KBM-7 (cell line): ENCODE data around the gene HNRNPA2B1.
"Not testable (repeated sequence)": the region's sequence is repeated elsewhere in the genome, so short reads cannot be mapped to it uniquely, and the experiment has no call there.

ENCODE experiments used
- DNase-seq: peaks from one replicate; pipeline ENCODE4 v3.0.0-alpha.2; 2015
- in situ Hi-C: fragments of 300-500 bp; cut with MboI; formaldehyde crosslinking; loops from 2 replicates; pipeline ENCODE4 v1.14.3; 2020; ENCODE audit warnings: low sequenced_read_pairs, low pct_unique_long_range_greater_than_20kb, mixed read lengths

HNRNPA2B1 gene

GRCh38 chr7:26172048-26172447, 28.5 kb downstream of the HNRNPA2B1 start:
- in situ Hi-C loops = no loop called here
- DNase-seq = no peak

DNA sequence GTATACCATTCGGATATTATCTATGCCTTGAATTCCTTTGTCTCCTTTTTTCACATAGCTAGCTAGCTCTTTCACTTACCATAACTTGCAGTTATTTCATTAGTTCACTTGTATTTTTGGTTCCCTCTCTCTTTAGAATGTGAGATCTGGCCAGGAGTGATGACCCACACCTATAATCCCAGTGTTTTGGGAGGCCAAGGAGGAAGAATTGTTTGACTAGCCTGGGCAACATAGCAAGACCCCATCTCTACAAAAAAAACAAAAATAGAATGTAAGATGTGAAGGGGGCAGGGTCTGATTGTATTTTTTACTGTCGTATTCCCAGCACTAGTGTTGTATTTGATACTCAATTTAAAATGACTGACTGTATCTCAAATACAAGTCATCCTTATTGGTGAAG, 28.9 kb downstream of the HNRNPA2B1 start:
- DNase-seq = no peak
- in situ Hi-C loops = no loop called here

GRCh38 chr7:26170663-26171062, 29.9 kb downstream of the HNRNPA2B1 start:
- no peak for DNase-seq
- in situ Hi-C loops = no loop called here

- DNase-seq = no peak
- in situ Hi-C loops = no loop called here
Observed at GRCh38 chr7:26169271-26169670, 31.3 kb downstream of the HNRNPA2B1 start.

GRCh38 chr7:26168458-26169023, 32.0 kb downstream of the HNRNPA2B1 start:
- in situ Hi-C loops = no loop called here
- DNase-seq = no peak

DNA sequence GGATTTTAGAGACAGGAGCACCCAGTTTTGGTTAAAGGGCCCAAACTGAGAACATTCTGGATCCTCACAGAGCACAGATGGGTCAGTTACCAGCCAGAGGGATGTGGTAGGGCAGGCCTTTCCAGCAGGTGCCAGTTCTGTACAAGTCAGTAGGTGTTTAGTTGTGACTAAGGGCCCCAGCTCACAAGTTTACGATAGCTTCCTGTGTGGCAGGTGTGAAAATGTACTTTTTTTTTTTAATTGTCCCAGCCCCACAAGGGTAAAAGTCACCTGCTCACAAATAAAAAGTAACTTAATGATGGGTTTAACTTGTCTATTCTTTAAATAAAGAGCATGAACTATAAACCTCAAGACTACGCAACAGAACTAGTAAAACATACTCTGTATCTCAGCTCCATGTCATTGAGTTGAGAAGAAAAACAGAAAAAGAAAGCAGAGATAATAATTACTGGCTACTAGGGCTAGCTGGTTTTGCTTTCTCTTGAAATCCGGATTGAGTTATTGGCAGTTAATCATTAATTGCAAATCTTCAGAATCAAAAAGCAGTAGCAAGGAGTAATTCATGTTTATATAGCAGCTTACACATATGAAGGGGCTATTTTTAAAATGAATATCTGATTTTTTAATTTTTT, 33.1 kb downstream of the HNRNPA2B1 start:
- DNase-seq = no peak
- in situ Hi-C loops = no loop called here

- in situ Hi-C loops = no loop called here
- DNase-seq = no peak
Observed at GRCh38 chr7:26166684-26167266, 33.8 kb downstream of the HNRNPA2B1 start.

- no peak for DNase-seq
- in situ Hi-C loops = no loop called here
Observed at GRCh38 chr7:26165950-26166683, 34.4 kb downstream of the HNRNPA2B1 start.

DNA sequence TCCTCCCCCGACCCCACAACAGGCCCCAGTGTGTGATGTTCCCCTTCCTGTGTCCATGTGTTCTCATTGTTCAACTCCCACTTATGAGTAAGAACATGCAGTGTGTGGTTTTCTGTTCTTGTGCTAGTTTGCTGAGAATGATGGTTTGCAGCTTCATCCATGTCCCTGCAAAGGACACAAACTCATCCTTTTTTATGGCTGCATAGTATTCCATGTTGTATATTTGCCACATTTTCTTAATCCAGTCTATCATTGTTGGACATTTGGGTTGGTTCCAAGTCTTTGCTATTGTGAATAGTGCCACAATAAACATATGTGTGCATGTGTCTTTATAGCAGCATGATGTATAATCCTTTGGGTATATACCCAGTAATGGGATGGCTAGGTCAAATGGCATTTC, 36.7 kb downstream of the HNRNPA2B1 start:
- DNase-seq, in situ Hi-C loops: not testable (repeated sequence)

DNA sequence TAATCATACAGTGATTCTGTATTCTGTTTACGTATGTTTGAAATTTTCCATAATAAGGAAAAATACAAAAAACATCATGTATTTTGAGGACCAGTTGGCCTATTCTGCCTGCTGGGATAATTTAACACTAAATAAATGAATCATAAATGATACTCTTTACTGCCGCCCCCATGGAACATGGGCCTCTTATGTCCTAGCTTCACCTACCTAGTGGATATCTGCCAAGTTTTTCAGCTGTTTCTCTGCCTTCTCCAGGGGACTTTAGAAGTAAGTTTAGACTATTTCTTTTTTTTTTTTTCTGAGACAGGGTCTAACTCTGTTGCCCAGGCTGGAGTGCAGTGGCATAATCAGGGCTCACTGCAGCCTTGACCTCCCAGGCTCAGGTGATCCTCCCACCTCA, 38.1 kb downstream of the HNRNPA2B1 start:
- DNase-seq = no peak

DNA sequence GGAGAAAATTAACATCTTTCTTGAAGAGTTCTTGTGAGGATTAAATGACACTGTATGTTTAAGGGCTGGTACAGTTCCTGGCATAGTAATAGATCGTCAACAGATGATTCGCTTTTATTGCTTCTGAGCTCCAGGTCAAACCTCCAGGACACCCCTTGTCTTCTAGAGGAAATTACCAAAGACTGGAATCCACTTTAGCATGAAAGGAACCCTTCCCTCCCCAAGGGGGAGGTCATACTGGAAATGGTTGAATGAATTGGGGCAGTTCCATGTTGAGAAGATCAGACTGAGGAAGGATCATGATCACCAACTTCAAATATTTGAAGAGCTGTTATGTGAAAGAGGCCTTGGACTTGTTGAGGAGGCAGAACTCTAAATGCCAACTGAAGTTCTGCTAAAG, 39.6 kb downstream of the HNRNPA2B1 start:
- in situ Hi-C loops = no loop called here

More for the DNA sequence above, 38.1 kb downstream of the HNRNPA2B1 start:
- in situ Hi-C loops = no loop called here

GRCh38 chr7:26159243-26159642, 41.3 kb downstream of the HNRNPA2B1 start:
- in situ Hi-C loops = no loop called here
- no peak for DNase-seq

More for the DNA sequence above, 39.6 kb downstream of the HNRNPA2B1 start:
- DNase-seq = no peak

GRCh38 chr7:26157520-26158105, 42.9 kb downstream of the HNRNPA2B1 start:
- no peak for DNase-seq
- in situ Hi-C loops = no loop called here

DNA sequence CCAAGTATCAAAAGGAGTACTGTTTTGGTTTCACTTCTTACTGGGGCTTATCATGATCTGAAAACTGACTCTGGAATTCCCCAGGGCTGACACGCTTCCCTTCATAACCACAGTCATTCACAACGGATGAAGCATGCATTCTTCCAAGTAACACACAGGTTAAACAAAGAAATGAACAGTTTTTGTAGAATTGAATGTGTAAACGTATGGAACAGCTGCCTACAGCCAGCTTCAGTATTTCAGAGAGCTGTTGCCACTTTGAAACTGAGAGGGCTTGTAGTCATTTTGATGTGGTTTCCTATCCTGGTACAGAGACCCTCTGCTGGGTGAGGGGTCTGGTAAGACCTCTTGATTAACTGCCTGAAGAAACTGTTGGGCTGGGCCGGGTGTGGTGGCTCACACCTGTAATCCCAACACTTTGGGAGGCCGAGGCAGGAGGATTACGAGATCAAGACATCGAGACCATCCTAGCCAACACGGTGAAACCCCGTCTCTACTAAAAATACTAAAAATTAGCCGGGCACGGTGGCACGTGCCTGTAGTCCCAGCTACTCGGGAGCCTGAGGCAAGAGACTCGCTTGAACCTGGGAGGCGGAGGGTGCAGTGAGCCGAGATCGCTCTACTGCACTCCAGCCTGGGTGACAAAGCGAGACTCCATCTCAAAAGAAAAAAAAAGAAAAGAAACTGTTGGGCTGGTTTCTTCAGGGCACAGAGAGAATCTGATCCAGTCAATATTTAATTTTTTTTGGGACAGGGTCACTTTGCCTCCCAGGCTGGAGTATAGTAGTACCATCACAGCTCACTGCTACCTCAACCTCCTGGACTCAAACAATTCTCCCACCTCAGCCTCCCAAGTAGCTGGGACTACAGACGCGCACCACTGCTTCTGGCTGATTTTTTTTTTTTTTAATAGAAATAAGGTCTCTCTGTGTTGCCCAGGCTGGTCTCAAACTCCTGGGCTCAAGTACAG, 43.8 kb downstream of the HNRNPA2B1 start:
- peak; percentile 35 for DNase-seq
- in situ Hi-C loops = no loop called here

DNA sequence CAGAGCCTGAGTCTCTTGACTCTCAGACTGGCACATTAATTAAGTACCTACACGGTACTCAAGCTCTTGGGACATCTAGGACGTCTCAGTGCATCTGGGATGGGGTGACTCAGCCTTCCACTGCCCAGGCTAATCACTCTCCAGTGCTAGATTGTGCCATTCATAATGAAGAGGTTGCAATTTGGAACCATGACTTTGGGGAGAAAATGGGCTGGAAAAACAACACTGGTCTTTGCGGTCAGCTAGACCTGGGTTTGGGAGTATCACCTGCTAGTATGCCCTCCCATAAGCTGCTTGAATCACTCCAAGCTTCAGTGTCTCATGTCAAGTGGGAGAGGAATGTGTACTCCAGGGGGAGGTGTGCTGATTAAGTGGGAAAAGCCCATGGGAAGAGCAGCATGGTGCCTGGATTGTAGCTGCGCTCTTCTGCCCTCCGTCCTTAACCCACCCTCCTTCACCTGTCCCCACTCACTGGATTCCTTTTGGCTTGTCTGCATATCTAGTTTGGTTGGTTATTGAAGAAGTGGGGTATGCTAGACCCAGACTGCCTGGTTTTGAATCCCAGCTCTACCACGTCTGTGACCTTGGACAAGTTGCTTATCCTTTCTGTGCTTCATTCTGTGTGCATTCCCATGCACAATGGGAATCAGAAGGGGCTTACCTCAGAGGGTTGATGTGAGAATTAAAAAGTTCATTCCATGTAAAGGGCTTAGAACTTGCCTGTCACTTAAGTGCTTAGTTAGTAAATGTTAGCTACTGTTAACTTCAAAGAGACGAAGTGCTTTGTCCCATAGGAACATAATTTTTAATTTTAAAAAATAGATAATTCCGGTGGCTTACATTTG, 44.8 kb downstream of the HNRNPA2B1 start:
- DNase-seq = no peak

DNA sequence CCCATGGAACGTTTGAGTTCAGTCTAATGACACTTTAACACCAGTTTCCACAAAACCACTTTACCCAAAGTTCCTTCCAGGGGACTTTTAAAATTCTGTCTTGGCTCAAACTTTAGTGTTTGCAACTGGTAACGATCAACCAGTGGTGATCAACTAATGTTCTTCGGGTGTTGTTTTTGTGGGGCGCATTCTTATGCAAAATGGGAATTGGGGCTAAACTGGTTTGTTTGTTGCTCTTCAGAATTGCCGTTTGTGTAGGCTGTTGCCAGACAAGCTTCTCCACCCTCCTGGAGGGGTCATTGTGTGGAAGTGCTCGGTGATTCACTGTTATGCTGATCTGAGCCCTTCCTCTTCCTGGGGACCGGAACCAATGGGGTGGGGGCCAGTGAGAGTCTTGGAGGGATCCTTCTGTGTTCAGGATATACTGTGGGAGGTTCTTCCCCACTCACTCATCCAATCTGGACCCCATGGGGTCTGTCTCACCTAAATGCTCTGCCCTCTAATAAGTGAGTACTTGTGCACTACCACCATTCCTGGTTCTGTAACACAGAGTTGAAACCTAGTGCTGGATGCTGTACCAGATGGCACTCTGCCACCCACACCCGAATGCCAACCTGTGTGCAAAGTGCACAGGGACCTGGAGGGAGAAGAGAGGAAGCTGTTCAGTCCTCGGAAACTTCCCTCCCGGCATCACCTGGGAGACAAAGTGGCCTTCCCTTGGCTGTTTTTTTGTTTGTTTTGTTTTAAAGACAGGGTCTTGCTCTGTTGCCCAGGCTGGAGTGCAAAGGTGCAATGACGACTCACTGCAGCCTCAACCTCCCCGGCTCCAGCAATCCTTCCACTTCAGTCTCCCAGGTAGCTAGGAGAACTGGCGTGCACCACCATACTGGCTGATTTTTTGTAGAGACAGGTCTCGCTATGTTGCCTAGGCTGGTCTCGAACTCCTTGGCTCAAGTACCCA, 46.4 kb downstream of the HNRNPA2B1 start:
- DNase-seq = peak; percentile 61

More for the DNA sequence above, 44.8 kb downstream of the HNRNPA2B1 start:
- in situ Hi-C loops = no loop called here

More for the DNA sequence above, 46.4 kb downstream of the HNRNPA2B1 start:
- in situ Hi-C loops = no loop called here
